ENCODE data around the gene HEMGN. TPM values are rescaled to one million over a fixed set of nuclear protein-coding genes. Genes with fewer than 3 reads are reported as not detected.

HEMGN gene
- total and polyA plus RNA-seq, 2 of the 13 experiments (the other 11 are each of a cell fraction or from before 2014, with no cell fraction given): not detected

DNA sequence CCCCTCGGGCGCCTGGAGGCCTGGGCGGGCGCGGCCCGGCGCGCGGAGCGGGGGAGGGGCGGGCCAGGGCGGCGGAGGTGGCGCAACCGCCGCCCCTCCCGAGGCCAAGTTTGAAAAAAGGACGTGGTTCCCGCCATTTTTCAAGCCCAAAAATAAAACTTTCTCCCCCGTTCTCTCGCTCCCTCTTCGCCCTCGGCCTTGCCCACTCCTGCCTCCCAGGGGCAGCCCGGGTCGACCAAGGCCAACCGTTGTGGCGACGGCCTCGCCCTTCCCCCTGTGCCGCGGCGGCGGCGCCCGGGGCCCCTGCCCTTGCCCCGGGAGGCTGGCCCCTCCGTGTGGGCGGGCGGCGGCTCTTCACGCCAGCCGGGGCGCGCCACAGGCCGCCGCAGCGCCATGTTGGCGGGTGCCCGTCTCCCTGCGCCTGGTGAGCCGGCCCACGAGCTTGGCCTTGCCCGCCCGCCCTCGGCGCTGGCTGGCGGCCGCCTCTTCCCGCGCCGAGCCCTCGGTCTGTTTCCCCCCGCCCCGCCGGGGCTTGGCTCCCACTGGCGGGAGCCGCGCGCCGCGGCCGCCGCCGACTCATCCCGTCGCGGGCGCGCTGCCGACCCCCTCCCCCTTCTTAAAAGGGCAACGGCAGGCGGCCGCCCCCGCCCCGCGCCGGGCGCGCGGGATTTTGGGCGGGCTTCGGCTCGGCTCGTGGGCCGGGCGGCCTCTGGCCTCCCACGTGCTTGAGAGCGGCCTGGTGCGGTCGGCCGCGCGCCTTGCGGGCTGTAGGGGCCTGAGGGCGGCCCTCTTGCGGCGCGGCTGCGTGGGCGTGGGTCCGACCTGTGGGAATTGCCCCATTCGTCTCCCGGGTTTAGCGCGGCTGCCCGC lies 46.5 kb upstream of the HEMGN start (continued):
- TF ChIP-seq, protein P1, sequence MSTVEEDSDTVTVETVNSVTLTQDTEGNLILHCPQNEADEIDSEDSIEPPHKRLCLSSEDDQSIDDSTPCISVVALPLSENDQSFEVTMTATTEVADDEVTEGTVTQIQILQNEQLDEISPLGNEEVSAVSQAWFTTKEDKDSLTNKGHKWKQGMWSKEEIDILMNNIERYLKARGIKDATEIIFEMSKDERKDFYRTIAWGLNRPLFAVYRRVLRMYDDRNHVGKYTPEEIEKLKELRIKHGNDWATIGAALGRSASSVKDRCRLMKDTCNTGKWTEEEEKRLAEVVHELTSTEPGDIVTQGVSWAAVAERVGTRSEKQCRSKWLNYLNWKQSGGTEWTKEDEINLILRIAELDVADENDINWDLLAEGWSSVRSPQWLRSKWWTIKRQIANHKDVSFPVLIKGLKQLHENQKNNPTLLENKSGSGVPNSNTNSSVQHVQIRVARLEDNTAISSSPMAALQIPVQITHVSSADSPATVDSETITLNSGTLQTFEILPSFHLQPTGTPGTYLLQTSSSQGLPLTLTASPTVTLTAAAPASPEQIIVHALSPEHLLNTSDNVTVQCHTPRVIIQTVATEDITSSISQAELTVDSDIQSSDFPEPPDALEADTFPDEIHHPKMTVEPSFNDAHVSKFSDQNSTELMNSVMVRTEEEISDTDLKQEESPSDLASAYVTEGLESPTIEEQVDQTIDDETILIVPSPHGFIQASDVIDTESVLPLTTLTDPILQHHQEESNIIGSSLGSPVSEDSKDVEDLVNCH (CRISPR knock-in tag; IDR thresholded peaks at IDR 0.05): no peak
- TF ChIP-seq, protein P2, sequence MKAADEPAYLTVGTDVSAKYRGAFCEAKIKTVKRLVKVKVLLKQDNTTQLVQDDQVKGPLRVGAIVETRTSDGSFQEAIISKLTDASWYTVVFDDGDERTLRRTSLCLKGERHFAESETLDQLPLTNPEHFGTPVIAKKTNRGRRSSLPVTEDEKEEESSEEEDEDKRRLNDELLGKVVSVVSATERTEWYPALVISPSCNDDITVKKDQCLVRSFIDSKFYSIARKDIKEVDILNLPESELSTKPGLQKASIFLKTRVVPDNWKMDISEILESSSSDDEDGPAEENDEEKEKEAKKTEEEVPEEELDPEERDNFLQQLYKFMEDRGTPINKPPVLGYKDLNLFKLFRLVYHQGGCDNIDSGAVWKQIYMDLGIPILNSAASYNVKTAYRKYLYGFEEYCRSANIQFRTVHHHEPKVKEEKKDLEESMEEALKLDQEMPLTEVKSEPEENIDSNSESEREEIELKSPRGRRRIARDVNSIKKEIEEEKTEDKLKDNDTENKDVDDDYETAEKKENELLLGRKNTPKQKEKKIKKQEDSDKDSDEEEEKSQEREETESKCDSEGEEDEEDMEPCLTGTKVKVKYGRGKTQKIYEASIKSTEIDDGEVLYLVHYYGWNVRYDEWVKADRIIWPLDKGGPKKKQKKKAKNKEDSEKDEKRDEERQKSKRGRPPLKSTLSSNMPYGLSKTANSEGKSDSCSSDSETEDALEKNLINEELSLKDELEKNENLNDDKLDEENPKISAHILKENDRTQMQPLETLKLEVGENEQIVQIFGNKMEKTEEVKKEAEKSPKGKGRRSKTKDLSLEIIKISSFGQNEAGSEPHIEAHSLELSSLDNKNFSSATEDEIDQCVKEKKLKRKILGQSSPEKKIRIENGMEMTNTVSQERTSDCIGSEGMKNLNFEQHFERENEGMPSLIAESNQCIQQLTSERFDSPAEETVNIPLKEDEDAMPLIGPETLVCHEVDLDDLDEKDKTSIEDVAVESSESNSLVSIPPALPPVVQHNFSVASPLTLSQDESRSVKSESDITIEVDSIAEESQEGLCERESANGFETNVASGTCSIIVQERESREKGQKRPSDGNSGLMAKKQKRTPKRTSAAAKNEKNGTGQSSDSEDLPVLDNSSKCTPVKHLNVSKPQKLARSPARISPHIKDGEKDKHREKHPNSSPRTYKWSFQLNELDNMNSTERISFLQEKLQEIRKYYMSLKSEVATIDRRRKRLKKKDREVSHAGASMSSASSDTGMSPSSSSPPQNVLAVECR (CRISPR knock-in tag; IDR thresholded peaks at IDR 0.05; ENCODE audit: borderline replicate concordance): peak; percentile 46; the same call in 1 of the 2 replicates
- no peak for TF ChIP-seq MTA1 (CRISPR knock-in tag; IDR thresholded peaks at IDR 0.05; ENCODE audit: borderline replicate concordance)
- TF ChIP-seq, protein P3, sequence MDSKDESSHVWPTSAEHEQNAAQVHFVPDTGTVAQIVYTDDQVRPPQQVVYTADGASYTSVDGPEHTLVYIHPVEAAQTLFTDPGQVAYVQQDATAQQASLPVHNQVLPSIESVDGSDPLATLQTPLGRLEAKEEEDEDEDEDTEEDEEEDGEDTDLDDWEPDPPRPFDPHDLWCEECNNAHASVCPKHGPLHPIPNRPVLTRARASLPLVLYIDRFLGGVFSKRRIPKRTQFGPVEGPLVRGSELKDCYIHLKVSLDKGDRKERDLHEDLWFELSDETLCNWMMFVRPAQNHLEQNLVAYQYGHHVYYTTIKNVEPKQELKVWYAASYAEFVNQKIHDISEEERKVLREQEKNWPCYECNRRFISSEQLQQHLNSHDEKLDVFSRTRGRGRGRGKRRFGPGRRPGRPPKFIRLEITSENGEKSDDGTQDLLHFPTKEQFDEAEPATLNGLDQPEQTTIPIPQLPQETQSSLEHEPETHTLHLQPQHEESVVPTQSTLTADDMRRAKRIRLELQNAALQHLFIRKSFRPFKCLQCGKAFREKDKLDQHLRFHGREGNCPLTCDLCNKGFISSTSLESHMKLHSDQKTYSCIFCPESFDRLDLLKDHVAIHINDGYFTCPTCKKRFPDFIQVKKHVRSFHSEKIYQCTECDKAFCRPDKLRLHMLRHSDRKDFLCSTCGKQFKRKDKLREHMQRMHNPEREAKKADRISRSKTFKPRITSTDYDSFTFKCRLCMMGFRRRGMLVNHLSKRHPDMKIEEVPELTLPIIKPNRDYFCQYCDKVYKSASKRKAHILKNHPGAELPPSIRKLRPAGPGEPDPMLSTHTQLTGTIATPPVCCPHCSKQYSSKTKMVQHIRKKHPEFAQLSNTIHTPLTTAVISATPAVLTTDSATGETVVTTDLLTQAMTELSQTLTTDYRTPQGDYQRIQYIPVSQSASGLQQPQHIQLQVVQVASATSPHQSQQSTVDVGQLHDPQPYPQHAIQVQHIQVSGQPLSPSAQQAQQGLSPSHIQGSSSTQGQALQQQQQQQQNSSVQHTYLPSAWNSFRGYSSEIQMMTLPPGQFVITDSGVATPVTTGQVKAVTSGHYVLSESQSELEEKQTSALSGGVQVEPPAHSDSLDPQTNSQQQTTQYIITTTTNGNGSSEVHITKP (CRISPR knock-in tag; IDR thresholded peaks at IDR 0.05; ENCODE audit: low read depth): no peak
- TF ChIP-seq, protein P4, sequence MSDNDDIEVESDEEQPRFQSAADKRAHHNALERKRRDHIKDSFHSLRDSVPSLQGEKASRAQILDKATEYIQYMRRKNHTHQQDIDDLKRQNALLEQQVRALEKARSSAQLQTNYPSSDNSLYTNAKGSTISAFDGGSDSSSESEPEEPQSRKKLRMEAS (IDR thresholded peaks at IDR 0.05): peak; percentile 95
- 0 out of 2 replicates have a peak, but pooled peaks have one; percentile 1 for TF ChIP-seq ZNF749 (CRISPR knock-in tag; IDR thresholded peaks at IDR 0.05; ENCODE audit: borderline replicate concordance)
- peak; percentile 62; the same call in 1 of the 2 replicates for TF ChIP-seq NKX3-1 (CRISPR knock-in tag; IDR thresholded peaks at IDR 0.05)
- no peak for TF ChIP-seq AGO1 (IDR thresholded peaks at IDR 0.05; ENCODE audit: low read depth, low read length, poor library complexity, severe bottlenecking)
- TF ChIP-seq MAFG (CRISPR knock-in tag; IDR thresholded peaks at IDR 0.05): no peak
- no peak for TF ChIP-seq RFX1 (IDR thresholded peaks at IDR 0.05)
- TF ChIP-seq, protein P5, sequence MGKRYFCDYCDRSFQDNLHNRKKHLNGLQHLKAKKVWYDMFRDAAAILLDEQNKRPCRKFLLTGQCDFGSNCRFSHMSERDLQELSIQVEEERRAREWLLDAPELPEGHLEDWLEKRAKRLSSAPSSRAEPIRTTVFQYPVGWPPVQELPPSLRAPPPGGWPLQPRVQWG (CRISPR knock-in tag; IDR thresholded peaks at IDR 0.05; ENCODE audit: borderline replicate concordance, low read depth): no peak
- TF ChIP-seq, protein P6, sequence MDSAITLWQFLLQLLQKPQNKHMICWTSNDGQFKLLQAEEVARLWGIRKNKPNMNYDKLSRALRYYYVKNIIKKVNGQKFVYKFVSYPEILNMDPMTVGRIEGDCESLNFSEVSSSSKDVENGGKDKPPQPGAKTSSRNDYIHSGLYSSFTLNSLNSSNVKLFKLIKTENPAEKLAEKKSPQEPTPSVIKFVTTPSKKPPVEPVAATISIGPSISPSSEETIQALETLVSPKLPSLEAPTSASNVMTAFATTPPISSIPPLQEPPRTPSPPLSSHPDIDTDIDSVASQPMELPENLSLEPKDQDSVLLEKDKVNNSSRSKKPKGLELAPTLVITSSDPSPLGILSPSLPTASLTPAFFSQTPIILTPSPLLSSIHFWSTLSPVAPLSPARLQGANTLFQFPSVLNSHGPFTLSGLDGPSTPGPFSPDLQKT (CRISPR knock-in tag; IDR thresholded peaks at IDR 0.05; ENCODE audit: borderline replicate concordance): no peak
- peak; percentile 15; the same call in 1 of the 2 replicates for TF ChIP-seq ZMYM4 (CRISPR knock-in tag; IDR thresholded peaks at IDR 0.05)
- no peak for TF ChIP-seq CENPX (CRISPR knock-in tag; IDR thresholded peaks at IDR 0.05)
- TF ChIP-seq ZMAT3 (CRISPR knock-in tag; conservative IDR thresholded peaks at IDR 0.05): peak; percentile 13; the same call in 1 of the 2 replicates
